HEK293 (cell line): Measurements from ENCODE around the gene MMP24.

Experiments used
- CTCF ChIA-PET: fragments of 350-600 bp; formaldehyde crosslinking; extraction: SDS; loops from one replicate; lab custom pipeline; 2021; ENCODE audit warnings: antibody characterized with exemption; lab: Yijun Ruan, JAX
- POLR2A ChIA-PET: fragments of 300-600 bp; formaldehyde crosslinking; extraction: SDS; loops from one replicate; lab custom pipeline; 2020; ENCODE audit warnings: antibody characterized with exemption, inconsistent platforms; lab: Yijun Ruan, JAX
- H3K27ac ChIP-seq: fragments of 200-500 bp; sonication (Bioruptor generic); 2 replicates; pipeline ENCODE4 v1.5.1; 2014; ENCODE audit warnings: low read depth, low read length, control low read depth, inconsistent platforms; ENCODE audit errors: extremely low read depth
- H3K36me3 ChIP-seq, 2 experiments: fragments of 200-500 bp in 1 of 2; sonication (Bioruptor generic) in 1 of 2; 1 replicate in 1 of 2; 2 replicates in 1 of 2; pipeline ENCODE4 v1.5.1; 2014 to 2017; ENCODE audit warnings: inconsistent platforms in 2 of 2, low read length in 2 of 2; ENCODE audit not compliant: control insufficient read depth in 2 of 2, insufficient read depth in 1 of 2
- H3K4me1 ChIP-seq: fragments of 200-500 bp; sonication (Bioruptor generic); 2 replicates; pipeline ENCODE4 v1.5.1; 2014; ENCODE audit warnings: mild to moderate bottlenecking, low read length, inconsistent platforms; ENCODE audit not compliant: control insufficient read depth, insufficient read depth
- H3K4me3 ChIP-seq: 2 replicates; pipeline ENCODE4 v1.5.1; 2011; ENCODE audit warnings: low read depth, mild to moderate bottlenecking, control low read depth, low read length, moderate library complexity
- H3K9me3 ChIP-seq: fragments of 200-500 bp; sonication (Bioruptor generic); 2 replicates; pipeline ENCODE4 v1.5.1; 2014; ENCODE audit warnings: low read depth, low read length, inconsistent platforms; ENCODE audit not compliant: control insufficient read depth, insufficient read depth
- FEZF1 ChIP-seq: fragments of 450-650 bp; formaldehyde crosslinking; IDR thresholded peaks from 2 replicates; pipeline ENCODE4 v1.5.1; 2016; ENCODE audit warnings: missing biosample characterization, missing genetic modification characterization
- MZF1 ChIP-seq: fragments of 450-650 bp; formaldehyde crosslinking; IDR thresholded peaks from 2 replicates; pipeline ENCODE4 v1.5.1; 2017; ENCODE audit warnings: missing biosample characterization, missing genetic modification characterization, borderline replicate concordance
- SETDB1 ChIP-seq: IDR thresholded peaks from one replicate; pipeline ENCODE4 v1.6.1; 2017; ENCODE audit warnings: mild to moderate bottlenecking, low read length, moderate library complexity, mixed read lengths; ENCODE audit not compliant: insufficient read length
- ZBTB20 ChIP-seq: fragments of 450-650 bp; formaldehyde crosslinking; IDR thresholded peaks from 2 replicates; pipeline ENCODE4 v1.5.1; 2016; ENCODE audit warnings: missing biosample characterization, missing genetic modification characterization
- ZFHX2 ChIP-seq: fragments of 450-650 bp; formaldehyde crosslinking; conservative IDR thresholded peaks from 2 replicates; pipeline ENCODE4 v1.5.1; 2016; ENCODE audit warnings: missing biosample characterization, missing genetic modification characterization
- ZNF10 ChIP-seq: fragments of 450-650 bp; formaldehyde crosslinking; IDR thresholded peaks from 2 replicates; pipeline ENCODE4 v1.5.1; 2017; ENCODE audit warnings: missing biosample characterization, missing genetic modification characterization
- ZNF16 ChIP-seq: fragments of 450-650 bp; formaldehyde crosslinking; IDR thresholded peaks from 2 replicates; pipeline ENCODE4 v1.5.1; 2016; ENCODE audit warnings: low read depth, missing biosample characterization, missing genetic modification characterization
- ZNF2 ChIP-seq: fragments of 450-650 bp; formaldehyde crosslinking; IDR thresholded peaks from 2 replicates; pipeline ENCODE4 v1.5.1; 2016; ENCODE audit warnings: missing biosample characterization, missing genetic modification characterization
- ZNF239 ChIP-seq: fragments of 450-650 bp; formaldehyde crosslinking; IDR thresholded peaks from 2 replicates; pipeline ENCODE4 v1.5.1; 2016; ENCODE audit warnings: missing biosample characterization, missing genetic modification characterization
- ZNF302 ChIP-seq: fragments of 450-650 bp; formaldehyde crosslinking; IDR thresholded peaks from 2 replicates; pipeline ENCODE4 v1.5.1; 2016; ENCODE audit warnings: missing biosample characterization, missing genetic modification characterization, low read depth
- ZNF600 ChIP-seq: fragments of 450-650 bp; formaldehyde crosslinking; IDR thresholded peaks from 2 replicates; pipeline ENCODE4 v1.5.1; 2016; ENCODE audit warnings: missing biosample characterization, missing genetic modification characterization
- ZNF654 ChIP-seq: fragments of 450-650 bp; formaldehyde crosslinking; IDR thresholded peaks from 2 replicates; pipeline ENCODE4 v1.5.1; 2016; ENCODE audit warnings: low read depth, missing biosample characterization, missing genetic modification characterization
- ZNF664 ChIP-seq: fragments of 450-650 bp; formaldehyde crosslinking; IDR thresholded peaks from 2 replicates; pipeline ENCODE4 v1.5.1; 2016; ENCODE audit warnings: missing biosample characterization, missing genetic modification characterization
- ZSCAN23 ChIP-seq: fragments of 450-650 bp; formaldehyde crosslinking; IDR thresholded peaks from 2 replicates; pipeline ENCODE4 v1.5.1; 2016; ENCODE audit warnings: missing biosample characterization, missing genetic modification characterization
- ZSCAN30 ChIP-seq: fragments of 450-650 bp; IDR thresholded peaks from 2 replicates; pipeline ENCODE4 v1.5.1; 2018; ENCODE audit warnings: missing biosample characterization, mild to moderate bottlenecking, missing genetic modification characterization, moderate library complexity
- TF ChIP-seq, protein P1 (sequence below): fragments of 450-650 bp; formaldehyde crosslinking; IDR thresholded peaks from 2 replicates; pipeline ENCODE4 v1.5.1; 2016; ENCODE audit warnings: missing biosample characterization, missing genetic modification characterization
- TF ChIP-seq, protein P2 (sequence below): fragments of 450-650 bp; formaldehyde crosslinking; IDR thresholded peaks from 2 replicates; pipeline ENCODE4 v1.5.1; 2016; ENCODE audit warnings: missing biosample characterization, missing genetic modification characterization
- TF ChIP-seq, protein P3 (sequence below): fragments of 450-650 bp; formaldehyde crosslinking; IDR thresholded peaks from 2 replicates; pipeline ENCODE4 v1.5.1; 2016; ENCODE audit warnings: missing biosample characterization, missing genetic modification characterization, low read depth
- TF ChIP-seq, protein P4 (sequence below): fragments of 450-650 bp; formaldehyde crosslinking; IDR thresholded peaks from 2 replicates; pipeline ENCODE4 v1.5.1; 2016; ENCODE audit warnings: missing biosample characterization, missing genetic modification characterization
- TF ChIP-seq, protein P5 (sequence below): fragments of 450-650 bp; formaldehyde crosslinking; IDR thresholded peaks from 2 replicates; pipeline ENCODE4 v1.5.1; 2016; ENCODE audit warnings: missing biosample characterization, missing genetic modification characterization

MMP24 gene

DNA sequence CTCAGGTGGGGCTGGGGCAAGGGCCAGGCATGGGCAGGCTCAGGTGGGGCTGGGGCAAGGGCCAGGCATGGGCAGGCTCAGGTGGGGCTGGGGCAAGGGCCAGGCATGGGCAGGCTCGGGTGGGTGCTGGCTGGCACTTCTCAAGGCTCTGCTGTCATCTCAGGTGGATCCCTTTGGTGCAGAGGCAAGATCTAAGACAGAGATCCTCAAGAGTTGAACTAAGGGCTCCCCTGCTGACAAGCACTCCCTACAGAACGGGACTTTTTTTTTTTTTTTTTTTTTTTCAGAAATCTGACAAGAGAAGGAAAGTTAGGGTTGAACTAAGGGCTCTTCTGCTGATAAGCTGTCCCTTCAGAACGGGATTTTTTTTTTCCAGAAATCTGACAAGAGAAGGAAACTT, 26.5 kb downstream of the MMP24 start:
- Histone ChIP-seq H3K4me1 (0 out of 2 replicates have a peak, but pooled peaks cover 3% of the 10 kb centered on the region), H3K36me3 (no peaks in the 10 kb centered on the region), H3K4me3 (no peak overlapping the region), H3K9me3 (no peaks in the 10 kb centered on the region), H3K27ac (no peak overlapping the region)
- CTCF ChIA-PET = no interaction called here
- TF ChIP-seq, protein P1, sequence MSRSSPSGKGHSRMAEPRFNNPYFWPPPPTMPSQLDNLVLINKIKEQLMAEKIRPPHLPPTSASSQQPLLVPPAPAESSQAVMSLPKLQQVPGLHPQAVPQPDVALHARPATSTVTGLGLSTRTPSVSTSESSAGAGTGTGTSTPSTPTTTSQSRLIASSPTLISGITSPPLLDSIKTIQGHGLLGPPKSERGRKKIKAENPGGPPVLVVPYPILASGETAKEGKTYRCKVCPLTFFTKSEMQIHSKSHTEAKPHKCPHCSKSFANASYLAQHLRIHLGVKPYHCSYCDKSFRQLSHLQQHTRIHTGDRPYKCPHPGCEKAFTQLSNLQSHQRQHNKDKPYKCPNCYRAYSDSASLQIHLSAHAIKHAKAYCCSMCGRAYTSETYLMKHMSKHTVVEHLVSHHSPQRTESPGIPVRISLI (tag by site-specific recombination) = peak; percentile 44; the same call in 1 of the 2 replicates
- TF ChIP-seq ZNF302 (tag by site-specific recombination) = no peak
- POLR2A ChIA-PET = no interaction called here

DNA sequence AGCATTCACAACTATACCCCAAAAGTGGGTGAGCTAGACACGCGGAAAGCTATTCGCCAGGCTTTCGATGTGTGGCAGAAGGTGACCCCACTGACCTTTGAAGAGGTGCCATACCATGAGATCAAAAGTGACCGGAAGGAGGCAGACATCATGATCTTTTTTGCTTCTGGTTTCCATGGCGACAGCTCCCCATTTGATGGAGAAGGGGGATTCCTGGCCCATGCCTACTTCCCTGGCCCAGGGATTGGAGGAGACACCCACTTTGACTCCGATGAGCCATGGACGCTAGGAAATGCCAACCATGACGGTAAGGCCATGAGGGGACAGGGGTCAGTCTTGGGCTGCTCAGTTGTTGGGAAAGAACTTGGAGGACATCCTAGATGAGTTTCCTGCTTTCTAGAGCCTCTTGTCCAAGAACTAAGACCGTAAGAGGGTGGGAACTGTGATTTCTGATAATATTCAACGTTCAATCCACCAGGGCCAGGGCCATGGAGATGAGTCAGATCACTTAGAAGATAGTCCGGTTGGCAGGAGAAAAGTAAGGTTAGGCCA, 28.0 kb downstream of the MMP24 start:
- H3K4me1 ChIP-seq = 0 out of 2 replicates have a peak, but pooled peaks cover 3% of the 10 kb centered on the region
- ChIA-PET CTCF (interaction anchor here (1.4 kb wide), 1 partner anchor 15 kb away, joined by 3 read pairs; no protein-coding TSS in a partner anchor), POLR2A (no interaction called here)
- H3K27ac ChIP-seq = no peak overlapping the region
- no peak overlapping the region for H3K4me3 ChIP-seq
- H3K36me3 ChIP-seq = no peaks in the 10 kb centered on the region
- peak; percentile 71; the same call in 1 of the 2 replicates for TF ChIP-seq MZF1
- TF ChIP-seq ZSCAN30 (tag by site-specific recombination) = no peak
- no peaks in the 10 kb centered on the region for H3K9me3 ChIP-seq

DNA sequence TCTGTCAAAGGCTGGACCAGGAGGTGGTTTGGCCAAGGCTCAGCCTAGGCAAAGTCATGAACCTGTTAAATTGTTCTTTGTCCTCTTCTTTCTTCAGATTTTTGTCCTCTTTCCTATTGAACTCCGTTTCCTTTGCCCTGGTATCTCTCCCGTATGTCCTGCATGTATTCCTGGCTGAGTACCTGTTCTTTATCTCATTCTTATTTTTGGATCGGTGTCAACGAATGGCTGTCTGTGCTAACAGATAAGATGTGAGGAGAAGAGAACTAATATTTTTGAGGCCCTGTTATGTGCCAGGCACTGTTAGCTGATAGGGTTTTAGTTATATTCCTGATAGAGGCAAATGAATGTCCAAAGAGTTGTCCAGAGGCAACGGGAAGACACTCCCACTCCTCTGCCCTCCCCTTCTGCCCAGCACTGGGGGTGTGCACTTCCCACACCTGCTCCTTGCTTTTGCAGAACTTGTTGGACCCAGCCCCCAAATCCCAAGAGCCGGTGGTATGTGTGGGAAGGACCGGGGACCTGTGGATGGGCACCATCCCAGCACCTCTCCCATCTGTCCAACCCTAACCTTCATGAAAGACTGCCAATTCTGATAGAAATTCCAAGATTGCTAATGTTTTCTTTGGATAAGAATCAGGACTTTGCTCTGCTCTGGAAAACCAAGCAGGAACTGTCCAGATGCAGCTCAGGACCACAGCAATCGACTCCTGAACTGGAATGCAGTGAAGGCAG, 30.9 kb downstream of the MMP24 start:
- ChIA-PET POLR2A (interaction anchor here (0.5 kb wide), 1 partner anchor 26 kb away, joined by 4 read pairs; no protein-coding TSS in a partner anchor), CTCF (interaction anchor here (1.6 kb wide), 1 partner anchor 112 kb away, joined by 4 read pairs; no protein-coding TSS in a partner anchor)
- no peak overlapping the region for H3K27ac ChIP-seq
- TF ChIP-seq FEZF1 (tag by site-specific recombination) = no peak
- no peak for TF ChIP-seq ZNF16 (tag by site-specific recombination)
- no peak for TF ChIP-seq ZNF239 (tag by site-specific recombination)
- 0 out of 2 replicates have a peak, but pooled peaks have one; percentile 47 for TF ChIP-seq ZNF664 (tag by site-specific recombination)
- TF ChIP-seq, protein P2, sequence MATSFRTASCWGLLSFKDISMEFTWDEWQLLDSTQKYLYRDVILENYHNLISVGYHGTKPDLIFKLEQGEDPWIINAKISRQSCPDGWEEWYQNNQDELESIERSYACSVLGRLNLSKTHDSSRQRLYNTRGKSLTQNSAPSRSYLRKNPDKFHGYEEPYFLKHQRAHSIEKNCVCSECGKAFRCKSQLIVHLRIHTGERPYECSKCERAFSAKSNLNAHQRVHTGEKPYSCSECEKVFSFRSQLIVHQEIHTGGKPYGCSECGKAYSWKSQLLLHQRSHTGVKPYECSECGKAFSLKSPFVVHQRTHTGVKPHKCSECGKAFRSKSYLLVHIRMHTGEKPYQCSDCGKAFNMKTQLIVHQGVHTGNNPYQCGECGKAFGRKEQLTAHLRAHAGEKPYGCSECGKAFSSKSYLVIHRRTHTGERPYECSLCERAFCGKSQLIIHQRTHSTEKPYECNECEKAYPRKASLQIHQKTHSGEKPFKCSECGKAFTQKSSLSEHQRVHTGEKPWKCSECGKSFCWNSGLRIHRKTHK (tag by site-specific recombination) = no peak
- TF ChIP-seq, protein P3, sequence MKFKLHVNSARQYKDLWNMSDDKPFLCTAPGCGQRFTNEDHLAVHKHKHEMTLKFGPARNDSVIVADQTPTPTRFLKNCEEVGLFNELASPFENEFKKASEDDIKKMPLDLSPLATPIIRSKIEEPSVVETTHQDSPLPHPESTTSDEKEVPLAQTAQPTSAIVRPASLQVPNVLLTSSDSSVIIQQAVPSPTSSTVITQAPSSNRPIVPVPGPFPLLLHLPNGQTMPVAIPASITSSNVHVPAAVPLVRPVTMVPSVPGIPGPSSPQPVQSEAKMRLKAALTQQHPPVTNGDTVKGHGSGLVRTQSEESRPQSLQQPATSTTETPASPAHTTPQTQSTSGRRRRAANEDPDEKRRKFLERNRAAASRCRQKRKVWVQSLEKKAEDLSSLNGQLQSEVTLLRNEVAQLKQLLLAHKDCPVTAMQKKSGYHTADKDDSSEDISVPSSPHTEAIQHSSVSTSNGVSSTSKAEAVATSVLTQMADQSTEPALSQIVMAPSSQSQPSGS = no peak
- no peak for TF ChIP-seq ZNF10
- TF ChIP-seq, protein P4, sequence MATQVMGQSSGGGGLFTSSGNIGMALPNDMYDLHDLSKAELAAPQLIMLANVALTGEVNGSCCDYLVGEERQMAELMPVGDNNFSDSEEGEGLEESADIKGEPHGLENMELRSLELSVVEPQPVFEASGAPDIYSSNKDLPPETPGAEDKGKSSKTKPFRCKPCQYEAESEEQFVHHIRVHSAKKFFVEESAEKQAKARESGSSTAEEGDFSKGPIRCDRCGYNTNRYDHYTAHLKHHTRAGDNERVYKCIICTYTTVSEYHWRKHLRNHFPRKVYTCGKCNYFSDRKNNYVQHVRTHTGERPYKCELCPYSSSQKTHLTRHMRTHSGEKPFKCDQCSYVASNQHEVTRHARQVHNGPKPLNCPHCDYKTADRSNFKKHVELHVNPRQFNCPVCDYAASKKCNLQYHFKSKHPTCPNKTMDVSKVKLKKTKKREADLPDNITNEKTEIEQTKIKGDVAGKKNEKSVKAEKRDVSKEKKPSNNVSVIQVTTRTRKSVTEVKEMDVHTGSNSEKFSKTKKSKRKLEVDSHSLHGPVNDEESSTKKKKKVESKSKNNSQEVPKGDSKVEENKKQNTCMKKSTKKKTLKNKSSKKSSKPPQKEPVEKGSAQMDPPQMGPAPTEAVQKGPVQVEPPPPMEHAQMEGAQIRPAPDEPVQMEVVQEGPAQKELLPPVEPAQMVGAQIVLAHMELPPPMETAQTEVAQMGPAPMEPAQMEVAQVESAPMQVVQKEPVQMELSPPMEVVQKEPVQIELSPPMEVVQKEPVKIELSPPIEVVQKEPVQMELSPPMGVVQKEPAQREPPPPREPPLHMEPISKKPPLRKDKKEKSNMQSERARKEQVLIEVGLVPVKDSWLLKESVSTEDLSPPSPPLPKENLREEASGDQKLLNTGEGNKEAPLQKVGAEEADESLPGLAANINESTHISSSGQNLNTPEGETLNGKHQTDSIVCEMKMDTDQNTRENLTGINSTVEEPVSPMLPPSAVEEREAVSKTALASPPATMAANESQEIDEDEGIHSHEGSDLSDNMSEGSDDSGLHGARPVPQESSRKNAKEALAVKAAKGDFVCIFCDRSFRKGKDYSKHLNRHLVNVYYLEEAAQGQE (tag by site-specific recombination) = 0 out of 2 replicates have a peak, but pooled peaks have one; percentile 40
- TF ChIP-seq, protein P5, sequence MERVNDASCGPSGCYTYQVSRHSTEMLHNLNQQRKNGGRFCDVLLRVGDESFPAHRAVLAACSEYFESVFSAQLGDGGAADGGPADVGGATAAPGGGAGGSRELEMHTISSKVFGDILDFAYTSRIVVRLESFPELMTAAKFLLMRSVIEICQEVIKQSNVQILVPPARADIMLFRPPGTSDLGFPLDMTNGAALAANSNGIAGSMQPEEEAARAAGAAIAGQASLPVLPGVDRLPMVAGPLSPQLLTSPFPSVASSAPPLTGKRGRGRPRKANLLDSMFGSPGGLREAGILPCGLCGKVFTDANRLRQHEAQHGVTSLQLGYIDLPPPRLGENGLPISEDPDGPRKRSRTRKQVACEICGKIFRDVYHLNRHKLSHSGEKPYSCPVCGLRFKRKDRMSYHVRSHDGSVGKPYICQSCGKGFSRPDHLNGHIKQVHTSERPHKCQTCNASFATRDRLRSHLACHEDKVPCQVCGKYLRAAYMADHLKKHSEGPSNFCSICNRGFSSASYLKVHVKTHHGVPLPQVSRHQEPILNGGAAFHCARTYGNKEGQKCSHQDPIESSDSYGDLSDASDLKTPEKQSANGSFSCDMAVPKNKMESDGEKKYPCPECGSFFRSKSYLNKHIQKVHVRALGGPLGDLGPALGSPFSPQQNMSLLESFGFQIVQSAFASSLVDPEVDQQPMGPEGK = no peak
- no peak for TF ChIP-seq SETDB1
- TF ChIP-seq ZSCAN23 (tag by site-specific recombination) = no peak
- 0 out of 2 replicates have a peak, but pooled peaks have one; percentile 33 for TF ChIP-seq ZNF600 (tag by site-specific recombination)
- TF ChIP-seq ZNF654 (tag by site-specific recombination) = no peak
- no peak for TF ChIP-seq ZBTB20
- peak; percentile 35; the same call in 1 of the 2 replicates for TF ChIP-seq ZFHX2 (tag by site-specific recombination)
- no peak for TF ChIP-seq ZNF2 (tag by site-specific recombination)

More for the DNA sequence above, 30.9 kb downstream of the MMP24 start:
- Histone ChIP-seq H3K4me1 (no peaks in the 10 kb centered on the region), H3K4me3 (no peak overlapping the region), H3K9me3 (no peaks in the 10 kb centered on the region), H3K36me3 (no peaks in the 10 kb centered on the region)
